Epithelial cell of esophagus (primary cell): ENCODE measurements around the gene RALGPS1.

Source experiments
- DNase-seq: peaks from one replicate; pipeline ENCODE4 v3.0.0; 2010; ENCODE audit warnings: low read depth
- H3K4me3 ChIP-seq: 2 replicates; pipeline ENCODE4 v1.5.1; 2011; ENCODE audit warnings: mild to moderate bottlenecking, low read length, control low read depth
- TF ChIP-seq, protein P1 (sequence below): IDR thresholded peaks from 2 replicates; pipeline ENCODE4 v1.5.1; 2011; ENCODE audit warnings: low read depth, mild to moderate bottlenecking, low read length, control low read depth, inconsistent platforms; ENCODE audit not compliant: insufficient read depth; ENCODE audit errors: missing control alignments

The RALGPS1 gene

DNA sequence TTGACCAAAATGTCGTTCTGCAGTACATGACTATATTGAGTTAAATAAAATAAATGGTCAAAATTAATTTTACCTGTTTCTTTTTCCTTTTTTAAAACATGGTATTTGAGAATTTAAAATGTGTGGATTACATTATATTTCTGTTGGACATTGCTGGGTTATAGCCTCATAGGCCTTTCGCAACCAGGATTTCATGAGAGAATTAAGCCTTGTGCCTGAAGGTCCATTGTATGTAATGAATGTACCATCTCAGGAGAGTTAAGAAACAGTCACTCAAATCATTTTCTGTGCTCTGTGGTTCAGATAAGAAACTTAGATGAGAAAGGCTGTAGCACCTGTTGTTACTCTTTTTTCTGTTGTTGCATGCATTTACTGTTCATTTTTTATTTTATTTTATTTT is 104.4 kb downstream of the RALGPS1 start:
- TF ChIP-seq, protein P1, sequence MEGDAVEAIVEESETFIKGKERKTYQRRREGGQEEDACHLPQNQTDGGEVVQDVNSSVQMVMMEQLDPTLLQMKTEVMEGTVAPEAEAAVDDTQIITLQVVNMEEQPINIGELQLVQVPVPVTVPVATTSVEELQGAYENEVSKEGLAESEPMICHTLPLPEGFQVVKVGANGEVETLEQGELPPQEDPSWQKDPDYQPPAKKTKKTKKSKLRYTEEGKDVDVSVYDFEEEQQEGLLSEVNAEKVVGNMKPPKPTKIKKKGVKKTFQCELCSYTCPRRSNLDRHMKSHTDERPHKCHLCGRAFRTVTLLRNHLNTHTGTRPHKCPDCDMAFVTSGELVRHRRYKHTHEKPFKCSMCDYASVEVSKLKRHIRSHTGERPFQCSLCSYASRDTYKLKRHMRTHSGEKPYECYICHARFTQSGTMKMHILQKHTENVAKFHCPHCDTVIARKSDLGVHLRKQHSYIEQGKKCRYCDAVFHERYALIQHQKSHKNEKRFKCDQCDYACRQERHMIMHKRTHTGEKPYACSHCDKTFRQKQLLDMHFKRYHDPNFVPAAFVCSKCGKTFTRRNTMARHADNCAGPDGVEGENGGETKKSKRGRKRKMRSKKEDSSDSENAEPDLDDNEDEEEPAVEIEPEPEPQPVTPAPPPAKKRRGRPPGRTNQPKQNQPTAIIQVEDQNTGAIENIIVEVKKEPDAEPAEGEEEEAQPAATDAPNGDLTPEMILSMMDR, result no peak
- H3K4me3 ChIP-seq, result no peak overlapping the region
- DNase-seq, result peak; percentile 37

DNA sequence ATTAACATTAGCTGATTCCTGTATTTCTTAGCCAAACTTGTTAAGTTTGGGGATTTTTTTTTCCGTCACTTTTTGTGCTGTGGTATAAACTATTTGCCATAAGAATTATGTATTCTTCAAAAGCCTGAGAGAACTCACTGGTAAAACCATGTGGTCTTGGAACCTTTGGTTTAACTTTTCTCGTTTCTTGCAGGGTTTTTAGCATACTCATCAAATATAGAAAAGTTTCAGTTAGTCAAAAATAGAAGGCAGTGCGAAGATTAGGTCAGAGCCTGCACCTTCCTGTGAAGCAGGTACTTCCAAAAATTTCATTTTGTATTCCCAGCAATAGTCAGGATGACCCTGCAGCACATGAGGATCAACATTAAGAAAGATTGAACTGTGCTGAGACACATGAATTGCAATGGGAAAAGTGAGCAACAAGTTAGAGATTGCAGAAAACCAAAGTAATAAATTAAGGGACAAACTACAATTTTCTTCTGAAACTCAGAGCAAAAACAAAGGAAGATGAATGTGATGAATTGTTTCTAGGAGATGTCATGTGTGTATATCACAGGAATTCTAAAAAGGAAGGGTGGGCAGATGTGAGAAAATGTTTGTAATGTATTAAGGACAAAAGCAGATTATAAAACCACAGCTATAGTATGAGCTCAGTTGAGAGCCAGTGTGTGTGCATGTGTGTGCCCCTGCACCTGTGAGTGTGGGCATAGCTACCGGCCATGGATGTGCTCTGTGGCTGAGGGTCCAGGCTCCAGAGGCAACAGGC is 105.6 kb downstream of the RALGPS1 start:
- no peak for DNase-seq
- TF ChIP-seq, protein P1, result no peak
- no peak overlapping the region for H3K4me3 ChIP-seq

DNA sequence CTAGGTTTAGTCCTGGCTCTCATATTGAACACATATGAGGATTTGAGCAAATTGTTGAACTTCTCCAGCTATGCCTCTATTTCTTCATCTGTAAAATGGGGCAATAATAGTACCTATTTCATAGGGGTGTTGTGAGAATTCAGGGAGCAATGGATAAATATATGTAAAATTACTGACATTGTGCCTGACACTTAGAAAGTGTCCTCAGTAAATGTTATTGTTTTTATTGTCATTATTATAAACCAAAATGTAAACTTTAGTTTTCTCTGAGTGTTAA is 106.2 kb downstream of the RALGPS1 start:
- DNase-seq, result no peak
- TF ChIP-seq, protein P1, result no peak
- H3K4me3 ChIP-seq, result no peak overlapping the region

DNA sequence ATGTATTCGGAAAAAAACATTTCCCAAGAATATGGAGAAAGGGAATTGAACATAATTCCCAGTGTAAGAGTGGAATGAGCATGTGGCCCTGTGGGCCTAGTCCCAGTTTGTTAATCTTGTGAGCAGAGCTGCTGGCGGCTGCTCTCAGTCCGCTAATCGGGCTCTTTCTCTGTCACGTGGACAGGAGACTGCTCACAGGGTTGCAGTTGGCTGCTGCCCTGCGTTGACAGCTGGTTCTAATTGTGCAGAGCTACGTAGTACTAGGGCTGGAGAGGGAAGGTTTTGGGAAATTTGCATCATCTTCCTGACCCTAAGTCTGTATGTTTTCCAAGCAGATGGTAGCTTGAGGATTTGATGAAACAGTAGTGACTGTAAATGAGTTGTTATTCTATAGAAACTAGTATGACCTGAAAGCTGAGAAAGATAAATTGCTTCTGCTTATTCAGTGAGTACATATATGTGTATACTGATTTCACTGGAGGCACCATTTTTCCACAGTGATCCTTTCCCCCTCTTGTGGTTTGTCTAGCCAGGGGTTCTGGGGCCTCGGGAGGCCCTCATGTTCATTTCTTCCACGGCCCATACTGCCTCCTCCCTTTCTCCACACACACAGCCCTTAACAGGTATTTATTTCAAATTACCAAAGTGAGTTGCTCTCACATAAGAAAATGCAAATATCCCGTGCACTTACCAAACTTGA is 107.2 kb downstream of the RALGPS1 start:
- no peak overlapping the region for H3K4me3 ChIP-seq
- TF ChIP-seq, protein P1, result no peak
- no peak for DNase-seq

DNA sequence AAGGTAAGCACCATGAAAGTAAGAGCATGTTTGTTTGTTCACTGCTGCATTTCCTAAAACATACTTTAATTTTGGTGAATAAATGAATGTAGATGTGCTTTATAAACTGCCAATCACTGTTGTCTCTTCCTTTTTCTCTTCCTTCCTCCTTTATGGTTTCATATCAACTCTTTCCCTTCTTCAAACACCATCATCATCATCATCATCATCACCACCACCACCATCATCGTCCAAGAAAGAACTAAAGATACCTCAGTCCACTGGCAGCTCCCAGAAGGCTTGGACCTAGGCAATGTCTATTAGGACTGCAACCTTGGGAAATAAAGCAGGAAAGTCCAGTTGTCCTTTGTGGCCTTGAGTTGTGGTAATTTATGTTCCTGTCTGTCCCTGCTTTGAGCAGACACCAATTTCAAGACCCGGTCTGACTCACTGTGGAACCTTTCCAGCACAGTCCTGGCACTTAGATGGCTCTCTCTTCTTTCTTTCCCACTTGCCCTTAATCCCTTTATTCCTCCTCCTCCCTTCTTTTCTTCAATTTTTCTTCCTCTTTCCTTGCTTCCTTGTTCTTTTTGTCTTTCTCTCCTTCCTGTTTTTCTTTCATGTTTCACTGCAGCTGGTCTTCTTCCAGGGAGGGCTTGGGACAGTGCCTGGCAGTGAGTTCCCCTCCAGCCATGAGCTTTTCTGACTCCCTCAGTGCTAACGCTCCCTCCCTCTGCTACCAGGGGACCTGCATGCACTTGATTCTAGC is 108.5 kb downstream of the RALGPS1 start:
- H3K4me3 ChIP-seq, result no peak overlapping the region
- TF ChIP-seq, protein P1, result peak; percentile 6
- DNase-seq, result no peak

DNA sequence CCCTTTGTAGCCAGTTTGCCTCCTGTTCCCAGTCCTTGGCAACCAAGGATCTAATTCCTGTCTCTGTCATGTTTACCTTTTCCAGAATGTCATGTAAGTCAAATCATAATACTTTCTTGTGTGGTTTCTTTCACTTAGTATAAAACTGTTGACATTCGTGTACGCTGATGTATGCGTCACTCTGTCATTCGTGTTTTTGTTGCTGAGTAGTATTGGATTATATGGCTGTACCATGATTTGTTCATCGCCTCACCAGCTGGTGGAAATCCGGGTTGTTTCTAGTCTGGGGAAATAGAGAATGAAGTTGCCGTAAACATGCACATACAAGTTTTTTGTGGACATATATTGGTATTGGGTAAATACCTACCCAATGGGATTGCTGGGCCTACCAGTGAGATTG is 110.5 kb downstream of the RALGPS1 start:
- TF ChIP-seq, protein P1, result no peak
- H3K4me3 ChIP-seq, result no peak overlapping the region
- peak; percentile 19 for DNase-seq
